ENCODE results near the gene SMIM7.
"Not testable (repeated sequence)": the region's sequence is repeated elsewhere in the genome, so short reads cannot be mapped to it uniquely, and the experiment has no call there.

Gene SMIM7

GRCh38 chr19:16654140-16654539, 5.8 kb downstream of the SMIM7 start:
- DNase-seq: no peak

- no peak for DNase-seq
These were observed 7.1 kb downstream of the SMIM7 start for GRCh38 chr19:16652854-16653253.

GRCh38 chr19:16651421-16652188, 8.3 kb downstream of the SMIM7 start:
- not testable (repeated sequence) for DNase-seq

- DNase-seq: no peak
These were observed 9.1 kb downstream of the SMIM7 start for GRCh38 chr19:16650821-16651220.

GRCh38 chr19:16649734-16650133, 10.2 kb downstream of the SMIM7 start:
- no peak for DNase-seq

GRCh38 chr19:16645140-16645539, 14.8 kb downstream of the SMIM7 start:
- DNase-seq: no peak

GRCh38 chr19:16641695-16642094, 18.2 kb downstream of the SMIM7 start:
- DNase-seq: no peak

- DNase-seq: no peak
These were observed 19.0 kb downstream of the SMIM7 start for GRCh38 chr19:16640951-16641350.

GRCh38 chr19:16638666-16639065, 21.3 kb downstream of the SMIM7 start:
- DNase-seq: no peak

- no peak for DNase-seq
These were observed 22.4 kb downstream of the SMIM7 start for GRCh38 chr19:16637535-16637934.

- no peak for DNase-seq
These were observed 28.5 kb downstream of the SMIM7 start for GRCh38 chr19:16631465-16631864.

GRCh38 chr19:16628984-16629691, 30.8 kb downstream of the SMIM7 start:
- DNase-seq: no peak

GRCh38 chr19:16628183-16628983, 31.6 kb downstream of the SMIM7 start, which contains the start of gene MED26:
Gene MED26 (minus strand): TSS chr19:16628204. CDS start chr19:16627943, 261 bp downstream.
- DNase-seq: peak; percentile 80

- DNase-seq: no peak
These were observed 32.1 kb downstream of the SMIM7 start for GRCh38 chr19:16627928-16628182.

GRCh38 chr19:16627193-16627927, 32.6 kb downstream of the SMIM7 start:
- DNase-seq: no peak

- no peak for DNase-seq
These were observed 33.1 kb downstream of the SMIM7 start for GRCh38 chr19:16626796-16627192.

GRCh38 chr19:16625163-16625958, 34.6 kb downstream of the SMIM7 start:
- no peak for DNase-seq

- no peak for DNase-seq
These were observed 35.7 kb downstream of the SMIM7 start for GRCh38 chr19:16624236-16624635.

- DNase-seq: no peak
These were observed 36.4 kb downstream of the SMIM7 start for GRCh38 chr19:16623576-16623975.

GRCh38 chr19:16623066-16623465, 36.9 kb downstream of the SMIM7 start:
- DNase-seq: no peak

GRCh38 chr19:16621165-16621800, 38.7 kb downstream of the SMIM7 start:
- DNase-seq: no peak

GRCh38 chr19:16620584-16620983, 39.4 kb downstream of the SMIM7 start:
- no peak for DNase-seq

Data from NCI-H1694 treated with DMSO at 0.1 percent for 48 hours (cell line).